Fibroblast of skin of right biceps (primary cell): ENCODE data around the gene MOV10L1.
A peak's percentile ranks its signal among the peaks of the same experiment; 100 is the strongest.
"Not testable (repeated sequence)": the region's sequence is repeated elsewhere in the genome, so short reads cannot be mapped to it uniquely, and the experiment has no call there.

ENCODE experiments used
- DNase-seq: peaks from one replicate; pipeline ENCODE4 v3.0.0-alpha.2; 2013

MOV10L1 gene

DNA sequence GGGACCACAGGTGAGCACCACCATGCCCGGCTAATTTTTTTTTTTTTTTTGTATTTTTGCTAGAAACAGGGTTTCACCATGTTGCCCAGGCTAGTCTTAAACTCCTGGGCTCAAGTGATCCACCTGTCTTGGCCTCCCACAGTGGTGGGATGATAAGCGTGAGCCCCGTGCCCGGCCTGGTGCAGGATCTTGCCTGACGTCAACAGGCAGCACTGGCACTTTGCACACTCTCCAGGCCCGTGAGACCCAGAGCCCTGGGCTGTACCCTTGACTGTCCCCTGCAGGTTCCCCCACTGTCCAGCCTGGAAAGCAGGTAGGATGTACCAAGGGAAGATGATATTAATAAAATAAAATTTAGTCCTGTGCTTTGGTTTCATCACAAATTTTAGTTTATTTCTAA is 51.7 kb downstream of the MOV10L1 start:
- DNase-seq: no peak

DNA sequence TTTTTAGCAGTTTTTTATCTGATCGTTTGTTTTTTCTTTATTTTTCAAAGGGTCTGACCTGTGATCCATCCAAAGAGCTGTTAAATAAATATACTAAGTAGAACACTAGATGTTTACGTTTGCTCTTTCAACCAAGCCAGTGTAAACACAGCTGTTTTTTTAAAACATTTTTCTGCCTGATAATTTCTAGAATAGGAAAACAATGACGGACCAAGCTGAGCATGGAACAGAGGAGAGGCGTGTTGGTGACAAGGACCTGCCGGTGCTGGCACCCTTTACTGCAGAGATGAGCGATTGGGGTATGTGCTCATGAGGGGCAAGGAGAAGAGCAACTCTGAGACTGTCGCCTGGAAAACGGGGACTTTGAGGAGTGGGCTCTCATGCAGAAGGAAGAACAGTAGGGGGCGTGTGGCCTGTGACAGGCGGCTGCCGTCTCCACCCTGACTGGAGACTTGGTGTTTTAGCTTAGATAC is 52.1 kb downstream of the MOV10L1 start:
- DNase-seq: no peak

DNA sequence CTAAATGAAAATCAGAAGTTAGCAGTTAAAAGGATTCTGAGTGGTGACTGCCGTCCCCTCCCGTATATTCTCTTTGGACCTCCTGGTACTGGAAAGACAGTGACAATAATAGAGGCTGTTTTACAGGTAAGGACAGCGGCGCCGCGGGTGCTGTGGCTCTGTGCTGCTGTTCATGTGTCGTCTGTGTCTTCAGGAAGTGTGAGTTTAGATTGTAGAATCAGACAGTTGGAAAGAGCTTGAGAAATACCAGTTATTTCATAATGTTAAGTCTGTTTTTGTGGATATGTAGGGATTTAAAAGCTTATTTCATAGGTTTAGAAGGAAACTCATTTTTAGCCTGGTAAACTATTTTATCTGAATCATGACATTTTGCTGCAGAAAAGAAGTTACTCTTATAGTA is 53.3 kb downstream of the MOV10L1 start:
- no peak for DNase-seq

DNA sequence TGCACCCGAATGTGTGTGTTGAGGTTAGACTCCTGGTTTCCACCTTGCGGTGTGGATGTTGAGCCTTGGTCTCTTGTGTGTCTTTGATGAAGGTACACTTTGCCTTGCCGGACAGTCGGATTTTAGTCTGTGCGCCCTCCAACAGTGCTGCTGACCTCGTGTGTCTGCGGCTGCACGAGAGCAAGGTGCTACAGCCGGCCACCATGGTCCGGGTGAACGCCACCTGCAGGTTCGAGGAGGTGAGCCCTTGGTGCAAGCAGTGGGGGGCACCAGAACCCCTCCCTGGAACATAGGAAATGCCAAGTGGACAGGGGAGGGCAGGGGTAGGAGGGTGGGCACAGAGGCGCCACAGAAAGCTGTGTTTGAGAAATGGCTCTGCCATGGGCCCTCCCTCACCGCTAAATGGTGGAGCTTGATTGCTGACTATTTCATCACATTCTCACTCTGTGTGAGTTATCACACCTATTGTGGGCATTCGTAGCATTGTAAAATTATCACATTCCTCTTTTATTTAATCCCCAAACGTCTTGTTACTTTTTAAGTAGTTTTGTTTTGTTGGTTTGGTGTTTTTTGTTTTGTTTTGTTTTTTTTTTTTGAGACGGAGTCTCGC is 54.3 kb downstream of the MOV10L1 start:
- no peak for DNase-seq

DNA sequence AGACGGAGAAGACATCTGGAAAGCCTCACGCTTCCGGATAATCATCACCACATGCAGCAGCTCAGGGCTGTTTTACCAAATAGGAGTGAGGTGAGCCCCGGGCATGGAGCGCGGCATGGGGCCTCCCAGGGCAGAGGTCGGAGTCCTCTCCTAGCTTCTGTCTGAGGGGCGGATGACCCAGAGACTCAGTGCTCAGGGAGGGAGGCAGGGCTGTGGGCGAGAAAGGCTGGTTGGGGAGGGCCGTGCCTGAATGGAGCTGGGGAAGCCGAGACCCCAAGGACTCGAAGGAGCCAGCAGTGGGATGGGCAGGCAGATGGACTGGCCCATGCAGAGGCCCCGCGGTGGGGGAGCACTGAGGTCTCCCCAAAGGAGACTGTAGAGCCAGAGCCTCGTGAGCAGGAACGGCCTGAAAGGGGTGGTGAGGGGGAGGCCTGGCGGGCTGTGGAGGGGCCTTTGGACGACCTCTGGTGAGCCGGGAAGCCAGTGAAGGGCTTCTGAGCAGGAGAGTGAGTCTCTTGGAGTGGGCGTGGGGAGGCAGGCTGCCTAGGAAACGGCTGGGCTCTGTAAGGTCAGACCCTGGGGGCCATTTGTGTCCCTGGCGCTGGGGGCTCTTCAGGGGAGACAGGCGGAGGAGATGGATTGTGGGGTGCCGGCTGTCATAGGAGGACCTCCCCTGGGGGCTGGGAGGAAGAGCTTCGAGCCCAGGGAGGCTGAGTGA is 56.1 kb downstream of the MOV10L1 start:
- peak; percentile 6 for DNase-seq

DNA sequence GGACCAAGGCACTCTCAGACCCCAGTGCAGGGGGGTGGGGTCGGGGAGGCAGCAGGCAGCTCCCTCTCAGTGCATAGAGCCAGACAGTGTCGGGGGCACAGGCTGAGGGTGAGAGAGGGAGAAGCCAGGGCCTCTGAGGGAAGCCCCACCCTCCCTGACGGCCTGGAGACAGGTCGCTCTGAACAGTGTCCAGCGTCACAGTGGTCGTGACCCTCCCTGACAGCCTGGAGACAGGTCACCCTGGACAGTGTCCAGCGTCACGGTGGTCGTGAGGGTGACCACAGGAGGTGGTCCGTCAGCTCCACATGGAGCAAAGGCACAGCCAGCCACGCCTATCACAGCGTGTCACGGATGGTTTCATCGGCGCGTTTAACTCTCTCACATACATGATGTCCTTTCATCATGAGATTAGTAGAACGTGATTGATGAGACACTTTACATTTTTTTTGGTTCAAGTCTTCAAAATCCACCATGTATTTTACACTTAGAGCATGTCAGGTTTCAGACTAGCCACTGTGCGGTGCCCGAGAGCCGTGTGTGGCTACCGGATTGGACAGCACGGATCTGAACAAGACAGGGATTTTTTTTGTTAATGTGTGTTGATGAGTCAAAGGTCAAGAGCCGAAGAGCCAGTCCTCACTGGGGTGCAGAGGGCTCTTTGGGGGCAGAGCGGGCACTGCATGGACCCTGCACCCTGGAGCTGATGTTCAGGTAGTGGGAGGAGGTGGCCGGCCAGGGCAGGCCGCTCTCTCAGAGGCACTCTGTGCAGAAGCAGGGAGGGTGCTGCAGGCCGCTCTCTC is 56.8 kb downstream of the MOV10L1 start:
- DNase-seq: peak; percentile 72

DNA sequence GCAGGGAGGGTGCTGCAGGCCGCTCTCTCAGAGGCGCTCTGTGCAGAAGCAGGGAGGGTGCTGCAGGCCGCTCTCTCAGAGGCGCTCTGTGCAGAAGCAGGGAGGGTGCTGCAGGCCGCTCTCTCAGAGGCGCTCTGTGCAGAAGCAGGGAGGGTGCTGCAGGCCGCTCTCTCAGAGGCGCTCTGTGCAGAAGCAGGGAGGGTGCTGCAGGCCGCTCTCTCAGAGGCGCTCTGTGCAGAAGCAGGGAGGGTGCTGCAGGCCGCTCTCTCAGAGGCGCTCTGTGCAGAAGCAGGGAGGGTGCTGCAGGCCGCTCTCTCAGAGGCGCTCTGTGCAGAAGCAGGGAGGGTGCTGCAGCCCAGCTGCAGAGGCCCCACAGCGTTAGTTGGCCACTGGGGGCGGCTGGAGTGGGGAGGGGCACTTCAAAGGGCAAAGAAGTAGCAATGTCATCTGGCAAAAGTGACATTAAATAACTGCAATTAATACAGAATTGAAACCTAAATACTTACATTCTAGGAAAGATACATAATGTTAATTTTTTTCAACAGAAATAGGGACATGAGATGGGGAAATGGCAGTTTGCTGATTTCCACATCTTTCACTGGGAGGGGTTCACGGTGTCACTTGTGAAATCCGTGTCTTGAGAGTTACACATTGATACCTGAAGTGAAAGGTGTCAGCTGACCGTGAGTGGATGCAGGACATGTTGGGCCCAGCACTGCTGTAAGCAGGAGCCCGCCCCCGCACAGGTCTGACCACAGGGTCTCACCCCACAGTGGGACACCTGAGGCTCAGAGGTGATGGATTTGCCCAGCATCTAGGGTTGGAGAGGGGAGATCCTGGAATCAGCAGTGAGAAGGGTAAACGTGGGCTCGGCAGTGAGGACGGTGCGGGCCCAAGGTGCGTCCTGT is 57.7 kb downstream of the MOV10L1 start:
- not testable (repeated sequence) for DNase-seq

DNA sequence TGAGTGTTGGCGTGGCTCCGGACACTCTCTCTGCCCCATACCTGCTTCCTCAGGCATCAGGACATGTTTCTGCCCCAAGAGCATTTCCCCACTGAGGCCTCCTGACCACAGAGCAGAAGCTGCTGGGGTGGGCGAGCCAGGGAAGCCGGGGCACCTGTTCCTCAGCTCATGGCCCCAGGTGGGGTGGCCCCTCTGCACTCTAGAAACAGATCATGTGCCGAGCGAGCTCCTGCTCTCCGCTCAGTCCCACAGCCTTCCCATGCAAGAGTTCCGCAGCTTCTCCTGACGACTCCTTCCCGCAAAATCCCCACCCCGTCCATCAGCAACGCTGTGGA is 58.3 kb downstream of the MOV10L1 start:
- DNase-seq: no peak

DNA sequence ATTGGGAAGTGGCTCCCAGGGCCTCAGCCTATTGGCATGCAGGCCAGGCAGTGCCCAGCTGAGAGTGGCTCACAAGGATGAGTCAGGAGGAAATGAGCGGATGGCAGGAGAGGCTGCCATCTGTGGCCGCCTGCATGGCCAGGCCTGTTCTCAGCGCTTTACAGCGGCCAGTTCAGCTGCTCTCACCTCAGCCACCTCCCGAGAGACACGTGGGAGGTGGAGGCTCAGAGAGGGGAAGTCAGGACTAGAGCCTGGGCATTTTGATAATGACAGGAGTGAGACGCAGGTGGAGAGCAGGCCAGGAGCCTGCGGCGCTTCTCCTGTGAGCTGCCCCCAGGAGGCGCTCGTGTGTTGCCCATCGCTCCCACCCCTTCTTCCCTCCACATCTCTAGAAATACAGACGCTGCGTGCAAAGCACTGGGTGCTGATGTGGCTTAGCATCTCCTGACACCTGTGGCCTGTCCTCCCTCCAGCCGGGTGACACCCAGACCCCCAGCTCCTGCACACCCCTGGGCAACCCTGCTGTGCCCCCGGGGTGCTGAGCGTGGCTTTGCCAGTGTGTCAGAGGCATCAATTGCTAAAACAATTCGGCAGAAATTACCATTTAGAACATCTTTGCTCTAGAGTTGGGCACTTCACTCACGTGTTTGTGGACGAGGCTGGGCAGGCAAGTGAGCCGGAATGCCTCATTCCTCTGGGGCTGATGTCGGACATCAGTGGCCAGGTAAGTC is 59.4 kb downstream of the MOV10L1 start:
- DNase-seq: peak; percentile 32

DNA sequence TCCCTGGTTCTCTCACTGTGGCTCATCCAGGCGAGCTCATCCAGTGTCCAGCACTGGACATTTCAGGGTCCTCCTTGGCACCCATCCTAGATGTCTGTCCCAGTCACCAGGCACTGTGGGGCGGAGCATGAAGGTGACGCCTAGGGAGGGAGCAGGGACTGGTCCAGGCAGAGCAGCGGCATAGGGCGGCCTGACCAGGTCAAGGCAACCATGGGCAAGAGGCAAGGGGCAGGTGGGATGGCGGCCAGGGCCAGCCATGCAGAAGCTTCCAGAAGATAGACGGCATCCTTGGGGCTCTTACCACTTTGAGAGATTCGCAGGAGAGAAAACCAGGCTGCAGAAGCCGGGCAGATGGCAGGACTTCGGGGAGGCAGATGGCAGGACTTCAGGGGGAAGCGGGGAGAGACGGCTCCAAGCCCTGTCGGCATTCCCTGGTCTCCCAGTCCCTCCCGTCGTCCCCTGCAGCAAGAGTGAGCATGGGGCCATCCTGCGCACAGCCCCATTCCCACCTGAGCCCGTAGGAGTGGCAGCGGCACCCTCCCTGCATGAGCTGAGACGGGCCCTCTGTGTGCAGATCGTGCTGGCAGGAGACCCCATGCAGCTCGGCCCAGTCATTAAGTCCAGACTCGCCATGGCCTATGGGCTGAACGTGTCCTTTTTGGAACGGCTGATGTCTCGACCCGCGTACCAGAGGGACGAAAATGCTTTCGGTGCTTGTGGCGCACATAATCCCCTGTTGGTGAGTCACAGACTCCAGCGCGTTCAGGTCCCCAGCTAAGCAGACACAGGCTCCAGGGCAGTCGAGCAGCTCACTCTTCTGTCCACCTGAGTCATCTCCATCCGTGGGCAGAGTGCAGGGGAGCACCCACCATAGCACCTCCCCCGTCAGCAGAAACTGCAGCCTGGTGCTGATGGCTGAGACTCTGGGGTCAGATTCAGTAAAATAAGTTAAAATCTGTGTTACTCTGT is 60.6 kb downstream of the MOV10L1 start:
- peak; percentile 25 for DNase-seq

DNA sequence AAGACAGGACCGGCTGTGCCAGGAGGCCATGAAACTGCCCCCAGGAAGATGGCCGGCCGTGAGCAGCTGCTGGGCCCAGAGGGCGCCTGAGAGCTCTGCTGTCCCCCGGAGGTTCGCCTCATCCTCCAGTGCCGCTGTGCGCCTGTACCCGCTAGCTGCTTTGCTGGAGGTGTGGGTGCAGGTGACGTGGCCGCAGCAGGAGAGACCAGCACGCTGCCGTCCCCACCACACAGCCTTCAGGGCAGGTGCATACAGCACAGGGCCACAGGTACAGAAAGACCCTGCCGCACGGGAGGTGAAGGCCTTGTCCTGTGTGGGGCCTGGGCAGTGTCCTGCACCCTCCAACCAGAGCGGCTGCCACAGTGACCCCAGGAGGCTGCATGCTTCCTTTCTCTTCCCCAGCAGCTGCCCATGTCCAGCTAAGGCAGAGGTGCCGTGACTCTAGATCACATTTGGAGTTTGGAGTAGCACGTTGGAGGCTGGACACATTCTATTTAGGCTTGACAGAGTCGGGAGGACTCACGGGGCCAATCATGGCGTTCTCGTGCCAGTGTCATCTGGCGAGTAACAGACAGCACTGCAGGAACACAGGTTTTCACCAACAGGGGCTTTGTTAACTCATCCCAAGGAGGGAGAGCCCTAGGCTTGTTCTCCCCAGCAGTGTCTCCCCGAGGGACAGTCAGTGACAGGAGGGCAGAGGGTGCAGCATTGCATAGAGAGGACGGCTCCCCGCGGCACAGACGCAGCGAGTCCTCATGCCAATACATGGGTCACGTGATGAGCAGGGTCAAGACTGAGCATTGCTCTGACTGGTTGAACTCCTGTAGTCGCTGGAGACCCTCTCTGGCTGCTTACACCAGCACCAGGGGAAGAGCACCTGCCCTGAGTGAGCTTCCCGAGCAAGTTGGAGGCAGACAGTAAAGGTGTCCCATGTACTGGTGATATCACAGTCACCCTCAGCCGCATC is 62.0 kb downstream of the MOV10L1 start:
- DNase-seq: no peak

DNA sequence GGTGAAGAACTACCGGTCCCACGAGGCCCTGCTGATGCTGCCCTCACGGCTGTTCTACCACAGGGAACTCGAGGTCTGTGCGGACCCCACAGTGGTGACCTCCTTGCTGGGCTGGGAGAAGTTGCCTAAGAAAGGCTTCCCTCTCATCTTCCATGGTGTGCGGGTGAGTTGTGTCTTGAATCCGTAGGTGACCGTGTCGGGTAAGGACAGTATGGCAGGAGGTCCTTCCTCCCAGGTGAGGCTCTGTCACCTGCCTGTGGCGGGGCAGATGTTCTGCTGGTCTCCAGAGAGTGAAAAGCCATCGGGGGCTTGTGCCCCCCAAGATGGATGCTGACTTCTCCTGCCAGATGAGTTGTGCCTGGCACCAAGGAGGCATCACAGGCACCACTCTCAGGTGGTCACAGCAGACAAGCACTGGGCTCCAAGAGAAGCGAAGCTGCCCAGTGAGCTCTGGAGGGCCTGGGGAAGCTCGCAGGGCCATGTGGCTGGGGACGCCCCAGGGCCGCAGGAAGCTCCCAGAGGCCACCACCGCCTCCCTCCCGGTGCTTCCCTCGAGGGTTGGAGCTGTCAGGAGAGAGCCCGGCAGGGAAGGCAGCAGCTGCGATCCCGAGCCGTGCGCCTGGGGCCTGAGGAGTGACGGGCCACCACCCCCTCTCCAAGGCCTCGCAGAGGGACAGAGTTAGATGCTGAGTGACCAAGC is 63.4 kb downstream of the MOV10L1 start:
- DNase-seq: no peak

DNA sequence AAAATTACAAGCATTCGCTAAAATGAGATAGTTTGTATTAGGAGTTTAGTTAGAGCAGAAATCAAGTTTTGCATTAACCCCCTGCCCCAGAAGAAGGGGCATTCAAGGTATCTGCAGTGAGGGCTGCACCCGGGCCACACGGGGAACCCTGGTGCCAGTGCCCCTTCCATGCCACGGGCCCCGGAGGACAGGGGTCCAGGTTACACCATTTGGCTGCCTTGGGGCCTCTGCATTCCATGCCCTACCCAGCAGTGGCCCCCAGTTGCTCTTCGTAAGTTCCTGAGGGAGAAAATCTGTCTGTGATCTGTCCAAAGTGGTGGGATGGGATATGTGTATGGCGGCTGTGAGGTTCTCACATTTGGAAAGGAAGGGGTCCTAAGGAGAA is 63.9 kb downstream of the MOV10L1 start:
- no peak for DNase-seq

DNA sequence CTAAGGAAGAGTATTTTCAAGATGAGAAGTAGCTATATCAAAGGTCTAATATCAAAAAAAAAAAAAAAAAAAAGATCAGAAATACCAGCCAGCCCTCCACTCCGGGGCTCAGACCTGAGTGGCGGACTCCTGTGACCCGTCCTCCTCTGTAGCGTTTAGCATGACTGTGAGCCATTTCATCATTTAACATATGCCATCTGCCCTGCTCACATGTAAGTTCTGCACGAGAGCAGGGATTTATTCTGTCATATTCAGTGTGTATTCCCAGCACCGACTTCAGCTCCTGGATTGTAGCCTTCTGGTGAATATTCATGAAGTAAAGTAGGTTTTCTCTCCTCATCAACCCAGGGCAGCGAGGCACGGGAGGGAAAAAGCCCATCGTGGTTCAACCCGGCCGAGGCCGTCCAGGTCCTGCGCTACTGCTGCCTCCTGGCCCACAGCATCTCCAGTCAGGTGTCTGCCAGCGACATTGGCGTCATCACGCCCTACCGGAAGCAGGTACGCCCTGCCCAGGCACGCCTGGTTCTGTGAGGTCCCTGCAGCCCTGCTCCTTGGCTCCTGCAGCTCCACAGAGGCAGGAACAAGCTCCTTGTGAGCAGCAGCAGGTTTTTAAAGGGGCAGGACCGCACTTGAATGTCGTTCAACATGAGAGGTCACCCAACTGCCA is 68.0 kb downstream of the MOV10L1 start:
- no peak for DNase-seq

DNA sequence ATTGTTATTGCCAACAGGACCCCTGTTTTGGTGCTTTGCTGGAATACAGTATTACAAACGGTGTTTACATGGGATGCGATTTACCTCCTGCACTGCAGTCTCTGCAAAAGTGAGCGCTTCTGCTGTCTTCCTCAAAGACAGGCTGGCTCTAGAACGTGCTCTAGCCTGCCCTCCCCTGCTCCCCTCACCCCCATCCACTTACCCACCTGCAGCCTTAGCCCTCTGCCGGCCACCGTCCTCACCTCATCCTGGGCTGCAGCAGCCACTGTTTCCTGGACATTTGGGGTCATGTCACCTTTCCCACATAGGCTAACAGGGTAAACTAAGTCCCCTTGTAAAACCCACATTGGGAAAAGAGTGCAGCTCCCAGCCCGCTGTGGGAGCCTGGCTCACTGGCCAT is 71.1 kb downstream of the MOV10L1 start:
- DNase-seq: no peak

DNA sequence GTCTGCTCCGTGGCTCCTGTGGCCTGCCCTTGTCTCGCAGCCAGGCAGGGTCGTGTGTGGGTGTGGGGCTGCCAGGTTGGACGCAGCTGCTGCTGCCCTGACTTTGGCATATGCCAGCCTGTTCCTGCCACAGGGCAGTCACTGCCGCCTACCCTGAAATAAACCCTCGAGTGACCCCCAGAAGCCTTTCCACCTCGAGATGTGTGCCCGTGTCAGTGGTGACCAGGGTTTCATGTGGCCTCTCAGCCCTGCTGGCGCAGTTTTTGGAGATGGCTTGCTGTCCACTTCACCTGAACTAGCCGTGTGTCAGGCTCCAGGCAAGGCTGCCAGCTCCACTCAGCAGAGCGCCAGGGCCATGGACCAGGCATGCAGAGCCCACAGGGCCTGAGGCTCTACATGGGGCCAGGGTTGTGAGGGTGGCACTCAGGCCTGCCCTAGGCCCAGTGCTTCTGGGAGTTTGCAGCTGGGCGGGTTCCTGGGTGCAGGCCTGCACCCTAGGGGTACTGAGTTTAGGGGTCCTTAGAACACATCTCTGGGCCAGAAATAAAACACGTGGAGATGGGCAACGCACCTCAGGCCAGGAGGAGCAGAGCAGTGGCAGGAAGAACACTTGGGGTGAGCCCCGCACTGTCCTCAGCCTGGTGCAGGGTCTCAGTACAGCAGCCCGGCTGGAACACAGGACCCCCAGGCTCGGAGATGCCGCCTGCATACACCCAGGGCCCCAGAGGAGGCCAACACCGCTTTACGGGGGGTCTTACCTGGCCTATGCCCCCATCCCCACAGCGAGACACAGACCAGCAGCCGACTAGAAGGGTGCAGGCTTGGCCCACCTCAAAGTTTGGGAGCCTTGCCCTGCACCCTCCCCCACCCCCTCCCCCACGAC is 71.9 kb downstream of the MOV10L1 start:
- DNase-seq: no peak

DNA sequence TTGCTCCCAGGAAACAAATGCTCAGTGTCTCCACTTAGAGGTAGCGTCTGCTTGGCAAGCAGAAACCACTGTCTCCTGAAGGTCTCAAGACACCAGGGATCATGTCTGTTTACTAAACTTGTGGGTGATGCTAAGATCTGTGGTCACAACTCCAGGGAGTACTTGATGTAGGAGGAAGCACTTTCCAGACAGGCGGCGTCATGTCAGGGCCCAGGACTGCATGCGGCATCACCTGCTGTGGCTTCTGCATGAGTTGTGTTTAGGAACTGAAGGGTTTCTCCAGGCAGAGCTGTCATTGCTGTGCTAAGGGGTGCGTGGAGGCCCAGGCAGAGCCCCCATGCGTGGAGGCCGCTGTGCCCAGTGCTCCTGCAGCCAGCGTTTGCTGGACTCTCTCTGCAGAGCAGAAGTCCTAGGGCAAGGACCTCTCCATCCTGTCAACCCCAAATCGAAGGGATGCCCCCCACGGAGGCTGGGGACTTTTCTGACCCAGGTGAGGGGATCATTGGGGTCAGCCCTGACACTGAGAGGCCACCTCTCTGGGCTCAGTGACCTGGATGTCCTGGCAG is 72.7 kb downstream of the MOV10L1 start:
- no peak for DNase-seq
